HG02938 (cell line): ENCODE data around the gene APLF.

Experiments used
- ATAC-seq: cut with Tn5 transposase; IDR thresholded peaks from one replicate; pipeline ENCODE4 v1.9.1; 2021; ENCODE audit warnings: mild to moderate bottlenecking, moderate library complexity; ENCODE audit not compliant: unreplicated experiment

Gene APLF

GRCh38 chr2:68467077-68467960, at the start of gene APLF, which contains the start of gene FBXO48:
APLF (plus strand) TSS chr2:68467585; CDS start chr2:68467732, 147 bp downstream.
FBXO48 (minus strand) TSS chr2:68467294; CDS start chr2:68465145, 2,149 bp downstream.
- ATAC-seq: peak; percentile 95

- ATAC-seq: no peak
These were observed 49.5 kb upstream of the APLF start for GRCh38 chr2:68417926-68418325.

- ATAC-seq: no peak
These were observed 49.0 kb upstream of the APLF start for GRCh38 chr2:68418419-68418818.

- ATAC-seq: no peak
These were observed 48.5 kb upstream of the APLF start for GRCh38 chr2:68418855-68419254.

GRCh38 chr2:68420254-68420910, 47.0 kb upstream of the APLF start:
- no peak for ATAC-seq

- ATAC-seq: peak; percentile 90
These were observed 43.3 kb upstream of the APLF start for GRCh38 chr2:68423966-68424650.

- no peak for ATAC-seq
These were observed 41.9 kb upstream of the APLF start for GRCh38 chr2:68425503-68425902.

- no peak for ATAC-seq
These were observed 40.9 kb upstream of the APLF start for GRCh38 chr2:68426446-68426845.

GRCh38 chr2:68426848-68427579, 40.4 kb upstream of the APLF start:
- ATAC-seq: no peak

GRCh38 chr2:68428126-68428525, 39.3 kb upstream of the APLF start:
- ATAC-seq: no peak

- ATAC-seq: no peak
These were observed 38.6 kb upstream of the APLF start for GRCh38 chr2:68428746-68429145.

- ATAC-seq: no peak
These were observed 38.0 kb upstream of the APLF start for GRCh38 chr2:68429311-68429826.

GRCh38 chr2:68431316-68431972, 35.9 kb upstream of the APLF start:
- ATAC-seq: no peak

- ATAC-seq: no peak
These were observed 34.4 kb upstream of the APLF start for GRCh38 chr2:68432696-68433658.

- no peak for ATAC-seq
These were observed 32.4 kb upstream of the APLF start for GRCh38 chr2:68434981-68435380.

- no peak for ATAC-seq
These were observed 31.8 kb upstream of the APLF start for GRCh38 chr2:68435615-68436014.

GRCh38 chr2:68436270-68436669, 31.1 kb upstream of the APLF start:
- no peak for ATAC-seq

GRCh38 chr2:68438455-68439303, 28.7 kb upstream of the APLF start:
- ATAC-seq: no peak
